PC-3 (cell line): ENCODE measurements around the gene VAV3. TPM values are rescaled to one million over a fixed set of nuclear protein-coding genes. Genes with fewer than 3 reads are reported as not detected.
A peak's percentile ranks its signal among the peaks of the same experiment; 100 is the strongest.

Experiments
- ATAC-seq: fragments of 200-7000 bp; cut with Tn5 transposase; 2 replicates; pipeline ENCODE4 v1.9.1; 2020; ENCODE audit warnings: mild to moderate bottlenecking, moderate library complexity
- BruUV-seq: library from RNA; stranded (reverse); fragments of 400-500 nt; replicated peaks from 2 replicates; lab custom pipeline; 2021; lab: Mats Ljungman, UMichigan
- CTCF ChIA-PET: fragments of 300-600 bp; sonication (Branson Sonifier 250); formaldehyde crosslinking; loops from one replicate; lab custom pipeline; 2022; ENCODE audit warnings: antibody characterized with exemption; lab: Charles Lee
- POLR2A ChIA-PET: fragments of 300-600 bp; sonication (Branson Sonifier 250); formaldehyde crosslinking; loops from one replicate; lab custom pipeline; 2022; ENCODE audit warnings: antibody characterized with exemption; ENCODE audit not compliant: unreplicated experiment; lab: Charles Lee
- DNase-seq: peaks from one replicate; pipeline ENCODE4 v3.0.0-alpha.2; 2015
- H2AFZ ChIP-seq: fragments of 300-600 bp; sonication (generic); 2 replicates; pipeline ENCODE4 v1.6.0; 2016; ENCODE audit warnings: antibody characterized with exemption, low read length
- H3F3A ChIP-seq: fragments of 300-600 bp; sonication (generic); one replicate; pipeline ENCODE4 v1.6.0; 2017; ENCODE audit warnings: antibody characterized with exemption, low read length, control low read depth, mild to moderate bottlenecking; ENCODE audit not compliant: unreplicated experiment
- H3K27ac ChIP-seq: fragments of 300-600 bp; sonication (generic); 2 replicates; pipeline ENCODE4 v1.5.1; 2016; ENCODE audit warnings: mild to moderate bottlenecking, low read length
- H3K27me3 ChIP-seq: fragments of 300-600 bp; sonication (generic); 2 replicates; pipeline ENCODE4 v1.6.1; 2016; ENCODE audit warnings: low read length, mixed read lengths
- H3K36me3 ChIP-seq: fragments of 300-600 bp; sonication (generic); 2 replicates; pipeline ENCODE4 v1.6.1; 2016; ENCODE audit warnings: low read depth, mixed run types, low read length, mixed read lengths
- H3K4me1 ChIP-seq: fragments of 300-600 bp; sonication (generic); 2 replicates; pipeline ENCODE4 v1.5.1; 2016; ENCODE audit warnings: low read length; ENCODE audit not compliant: insufficient read depth
- H3K4me2 ChIP-seq: fragments of 300-600 bp; sonication (generic); 2 replicates; pipeline ENCODE4 v1.6.0; 2016; ENCODE audit warnings: low read length
- H3K4me3 ChIP-seq: fragments of 300-600 bp; sonication (generic); 2 replicates; pipeline ENCODE4 v1.5.1; 2016; ENCODE audit warnings: mild to moderate bottlenecking, low read length, mixed read lengths
- H3K79me2 ChIP-seq: fragments of 300-600 bp; sonication (generic); 2 replicates; pipeline ENCODE4 v1.6.1; 2017; ENCODE audit warnings: low read length, mixed read lengths
- H3K9ac ChIP-seq: fragments of 300-600 bp; sonication (generic); 2 replicates; pipeline ENCODE4 v1.6.0; 2016; ENCODE audit warnings: mild to moderate bottlenecking, low read length
- H3K9me2 ChIP-seq: fragments of 300-600 bp; sonication (generic); replicated peaks from 2 replicates; pipeline ENCODE4 v1.6.1; 2016; ENCODE audit warnings: mixed run types, low read length, mixed read lengths
- H3K9me3 ChIP-seq: fragments of 300-600 bp; sonication (generic); 2 replicates; pipeline ENCODE4 v1.6.1; 2016; ENCODE audit warnings: low read length, mixed read lengths
- H4K20me1 ChIP-seq: fragments of 300-600 bp; sonication (generic); 2 replicates; pipeline ENCODE4 v1.6.1; 2016; ENCODE audit warnings: low read length, mixed read lengths
- EZH2 ChIP-seq: fragments of 300-600 bp; sonication (generic); IDR thresholded peaks from one replicate; pipeline ENCODE4 v1.6.1; 2017; ENCODE audit warnings: antibody characterized with exemption, mild to moderate bottlenecking, low read length; ENCODE audit not compliant: unreplicated experiment
- EZH2phosphoT487 ChIP-seq: fragments of 300-600 bp; sonication (generic); IDR thresholded peaks from 2 replicates; pipeline ENCODE4 v1.6.1; 2018; ENCODE audit warnings: mild to moderate bottlenecking, antibody characterized with exemption, low read length, borderline replicate concordance
- intact Hi-C: fragments of 100-400 bp; cut with micrococcal nuclease; formaldehyde crosslinking; loops from 2 replicates; pipeline ENCODE4 v1.9.0; 2023
- total RNA-seq: library from RNA; depleted of rRNA; stranded (reverse); fragments of >200 nt; gene quantifications from 2 replicates; pipeline ENCODE4 v1.2.3, GENCODE V29; 2014
- TF ChIP-seq, protein P1 (sequence below): fragments of 300-600 bp; sonication (generic); conservative IDR thresholded peaks from 2 replicates; pipeline ENCODE4 v1.5.1; 2017; ENCODE audit warnings: antibody characterized with exemption, low read depth, mild to moderate bottlenecking, low read length

The VAV3 gene
- total RNA-seq, 1 experiment from 2014 or later, result 0.73 TPM

DNA sequence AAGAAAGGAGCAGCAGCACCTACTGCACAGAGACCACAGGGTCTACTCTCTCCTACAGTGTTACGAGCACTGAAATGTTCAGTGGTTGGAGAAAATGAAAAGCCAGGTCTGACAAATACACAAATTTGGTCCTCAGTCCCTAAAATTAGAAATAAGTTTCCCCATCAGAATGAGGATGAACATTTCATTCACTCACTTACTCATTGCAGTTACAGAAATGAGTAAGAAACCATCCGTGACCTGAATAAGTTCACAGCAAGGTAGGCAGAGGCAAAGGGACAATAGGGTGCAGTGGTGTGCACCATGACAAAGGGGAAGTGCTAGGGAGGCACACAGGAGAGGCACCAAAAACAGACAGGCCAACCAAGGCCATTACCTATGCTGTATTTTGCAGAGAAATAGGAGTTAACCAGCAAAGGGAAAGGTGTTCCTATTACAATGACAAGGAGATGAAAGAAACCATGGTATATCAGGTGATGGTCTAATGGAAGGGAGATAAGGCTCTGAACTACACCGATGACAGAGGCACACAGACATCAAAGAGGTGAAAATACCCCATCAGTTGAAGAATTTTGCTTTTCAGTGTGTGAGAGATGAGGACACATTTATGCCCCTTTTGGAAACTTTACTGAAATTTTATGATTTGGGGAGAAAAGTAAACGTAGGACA, 29.4 kb downstream of the VAV3 start:
- ATAC-seq (no peak), DNase-seq (peak; percentile 60)
- no TSS peak for BruUV-seq
- no peak overlapping the region for H3K4me3 ChIP-seq
- no peak overlapping the region for H2AFZ ChIP-seq
- H3K27ac ChIP-seq, result peak overlapping the region; percentile 33
- peak overlapping the region; percentile 59 for H3K4me2 ChIP-seq
- peaks cover 28% of the 10 kb centered on the region for H3K4me1 ChIP-seq
- ChIA-PET POLR2A (no interaction called here), CTCF (no interaction called here)
- H3K9me3 ChIP-seq, result no peaks in the 10 kb centered on the region
- no peak overlapping the region for H3K9ac ChIP-seq
- TF ChIP-seq, protein P1, sequence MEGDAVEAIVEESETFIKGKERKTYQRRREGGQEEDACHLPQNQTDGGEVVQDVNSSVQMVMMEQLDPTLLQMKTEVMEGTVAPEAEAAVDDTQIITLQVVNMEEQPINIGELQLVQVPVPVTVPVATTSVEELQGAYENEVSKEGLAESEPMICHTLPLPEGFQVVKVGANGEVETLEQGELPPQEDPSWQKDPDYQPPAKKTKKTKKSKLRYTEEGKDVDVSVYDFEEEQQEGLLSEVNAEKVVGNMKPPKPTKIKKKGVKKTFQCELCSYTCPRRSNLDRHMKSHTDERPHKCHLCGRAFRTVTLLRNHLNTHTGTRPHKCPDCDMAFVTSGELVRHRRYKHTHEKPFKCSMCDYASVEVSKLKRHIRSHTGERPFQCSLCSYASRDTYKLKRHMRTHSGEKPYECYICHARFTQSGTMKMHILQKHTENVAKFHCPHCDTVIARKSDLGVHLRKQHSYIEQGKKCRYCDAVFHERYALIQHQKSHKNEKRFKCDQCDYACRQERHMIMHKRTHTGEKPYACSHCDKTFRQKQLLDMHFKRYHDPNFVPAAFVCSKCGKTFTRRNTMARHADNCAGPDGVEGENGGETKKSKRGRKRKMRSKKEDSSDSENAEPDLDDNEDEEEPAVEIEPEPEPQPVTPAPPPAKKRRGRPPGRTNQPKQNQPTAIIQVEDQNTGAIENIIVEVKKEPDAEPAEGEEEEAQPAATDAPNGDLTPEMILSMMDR, result no peak
- TF ChIP-seq EZH2phosphoT487, result no peak
- TF ChIP-seq EZH2, result no peak
- intact Hi-C loops, result loop anchor here (1.0 to 10.0 kb wide), 4 partner anchors 119 to 265 kb away; partner anchors contain the start of gene SLC25A24
- H3K36me3 ChIP-seq, result no peaks in the 10 kb centered on the region
- H4K20me1 ChIP-seq, result no peaks in the 10 kb centered on the region
- H3K79me2 ChIP-seq, result no peaks in the 10 kb centered on the region
- no peaks in the 10 kb centered on the region for H3F3A ChIP-seq
- H3K27me3 ChIP-seq, result no peaks in the 10 kb centered on the region
- no peaks in the 10 kb centered on the region for H3K9me2 ChIP-seq

DNA sequence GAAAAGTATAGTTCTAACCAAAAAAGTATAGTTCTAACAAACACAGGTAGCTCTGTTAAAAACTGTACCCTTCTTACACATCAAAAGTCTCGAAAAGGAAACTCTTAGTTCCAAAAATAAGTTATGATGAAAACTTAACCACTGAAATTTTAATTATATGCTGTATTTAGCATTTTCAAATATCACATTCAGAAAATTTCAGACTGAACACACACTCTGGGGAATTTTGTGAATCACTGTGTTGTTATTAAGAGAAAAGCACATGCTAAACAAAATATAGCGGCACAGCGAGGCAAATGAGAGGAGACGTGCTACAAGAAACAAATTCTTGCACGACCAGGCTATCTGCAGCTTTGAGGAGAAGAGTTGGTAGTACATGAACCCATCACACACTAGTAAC, 30.4 kb downstream of the VAV3 start:
- ATAC-seq (no peak), DNase-seq (no peak)
- Histone ChIP-seq H2AFZ (no peak overlapping the region), H4K20me1 (no peaks in the 10 kb centered on the region), H3K9me2 (no peaks in the 10 kb centered on the region), H3K9me3 (no peaks in the 10 kb centered on the region), H3K9ac (no peak overlapping the region), H3K4me1 (peaks cover 28% of the 10 kb centered on the region), H3K79me2 (no peaks in the 10 kb centered on the region), H3K4me2 (no peak overlapping the region), H3K36me3 (no peaks in the 10 kb centered on the region), H3K27me3 (no peaks in the 10 kb centered on the region), H3K27ac (no peak overlapping the region), H3K4me3 (no peak overlapping the region), H3F3A (no peaks in the 10 kb centered on the region)
- intact Hi-C loops, result loop anchor here (10.0 kb wide), 1 partner anchor 120 kb away; no protein-coding TSS in a partner anchor
- CTCF ChIA-PET, result no interaction called here
- POLR2A ChIA-PET, result no interaction called here
- no TSS peak for BruUV-seq
- TF ChIP-seq EZH2, result no peak

DNA sequence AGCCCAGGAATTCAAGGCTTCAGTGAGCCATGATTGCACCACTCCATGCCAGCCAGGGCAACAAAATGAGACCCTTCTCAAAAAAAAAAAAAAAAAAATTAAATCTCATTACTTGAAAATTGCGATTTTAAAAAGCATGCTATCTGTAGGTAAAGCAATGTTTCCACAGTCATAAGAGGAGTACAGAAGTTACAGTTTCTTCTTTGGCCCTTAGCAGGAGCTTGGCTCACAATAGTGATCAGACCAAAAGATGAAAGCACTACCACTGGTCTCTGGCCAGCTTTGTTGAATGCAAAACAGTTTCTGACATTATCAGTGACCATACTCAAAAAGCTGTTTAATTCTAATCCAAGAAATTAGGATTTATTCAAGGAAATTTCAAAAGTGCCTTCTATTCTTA, 31.2 kb downstream of the VAV3 start:
- H3K4me2 ChIP-seq, result no peak overlapping the region
- no peaks in the 10 kb centered on the region for H3F3A ChIP-seq
- no peak overlapping the region for H3K9ac ChIP-seq
- H3K27ac ChIP-seq, result no peak overlapping the region
- DNase-seq, result no peak
- ATAC-seq, result no peak
- H4K20me1 ChIP-seq, result no peaks in the 10 kb centered on the region
- no peaks in the 10 kb centered on the region for H3K36me3 ChIP-seq
- no peaks in the 10 kb centered on the region for H3K79me2 ChIP-seq
- no peak overlapping the region for H2AFZ ChIP-seq
- TF ChIP-seq, protein P1, result no peak
- TF ChIP-seq EZH2phosphoT487, result no peak
- no peak for TF ChIP-seq EZH2
- no peaks in the 10 kb centered on the region for H3K27me3 ChIP-seq
- no peaks in the 10 kb centered on the region for H3K9me2 ChIP-seq
- ChIA-PET POLR2A (no interaction called here), CTCF (no interaction called here)
- peaks cover 28% of the 10 kb centered on the region for H3K4me1 ChIP-seq
- intact Hi-C loops, result loop anchor here (10.0 kb wide), 1 partner anchor 121 kb away; no protein-coding TSS in a partner anchor
- no peaks in the 10 kb centered on the region for H3K9me3 ChIP-seq
- H3K4me3 ChIP-seq, result no peak overlapping the region
- BruUV-seq, result no TSS peak
